Keratinocyte (primary cell): ENCODE results near the gene C5AR1. TPM values are rescaled to one million over a fixed set of nuclear protein-coding genes. Genes with fewer than 3 reads are reported as not detected.

ENCODE experiments used
- DNase-seq: peaks from one replicate; pipeline ENCODE4 v3.0.0-alpha.2; 2011; ENCODE audit warnings: low read depth, missing footprints, low spot score
- FAIRE-seq: peaks from 2 replicates; lab custom pipeline; 2011; peaks lifted over from hg19 to GRCh38; lab: Jason Lieb, UNC
- H2AFZ ChIP-seq: 2 replicates; pipeline ENCODE4 v1.6.0; 2012; ENCODE audit warnings: low read length, control low read depth, inconsistent platforms; ENCODE audit not compliant: control insufficient read depth
- H3K27ac ChIP-seq: 2 replicates; pipeline ENCODE4 v1.5.1; 2011; ENCODE audit warnings: low read length; ENCODE audit not compliant: control insufficient read depth, insufficient read depth
- H3K27me3 ChIP-seq: 3 replicates; pipeline ENCODE4 v1.6.0; 2011; ENCODE audit warnings: low read length; ENCODE audit not compliant: control insufficient read depth, insufficient read depth; ENCODE audit errors: extremely low read depth
- H3K36me3 ChIP-seq, 2 experiments: 2 replicates in 1 of 2; 3 replicates in 1 of 2; pipeline ENCODE4 v1.5.1; 2011; ENCODE audit warnings: low read length in 2 of 2, mild to moderate bottlenecking in 1 of 2; ENCODE audit not compliant: control insufficient read depth in 2 of 2, insufficient read depth in 2 of 2; ENCODE audit errors: extremely low read depth in 1 of 2
- H3K4me1 ChIP-seq: 3 replicates; pipeline ENCODE4 v1.5.1; 2011; ENCODE audit warnings: low read length; ENCODE audit not compliant: control insufficient read depth, insufficient read depth; ENCODE audit errors: extremely low read depth
- H3K4me2 ChIP-seq: 3 replicates; pipeline ENCODE4 v1.6.0; 2011; ENCODE audit warnings: low read depth, low read length; ENCODE audit not compliant: control insufficient read depth, insufficient read depth; ENCODE audit errors: extremely low read depth
- H3K4me3 ChIP-seq, 3 experiments: fragments of 200-600 bp in 1 of 3; sonication (generic) in 1 of 3; 2 replicates in 2 of 3; 3 replicates in 1 of 3; pipeline ENCODE4 v1.5.1; 2011 to 2016; ENCODE audit warnings: low read length in 3 of 3, mild to moderate bottlenecking in 3 of 3, control low read depth in 2 of 3, inconsistent platforms in 1 of 3, low read depth in 1 of 3, mixed read lengths in 1 of 3, mixed run types in 1 of 3, moderate library complexity in 1 of 3; ENCODE audit not compliant: control insufficient read depth in 2 of 3, insufficient read depth in 2 of 3; ENCODE audit errors: extremely low read depth in 1 of 3
- H3K79me2 ChIP-seq: 2 replicates; pipeline ENCODE4 v1.6.0; 2012; ENCODE audit warnings: low read length; ENCODE audit not compliant: control insufficient read depth, insufficient read depth
- H3K9ac ChIP-seq: 3 replicates; pipeline ENCODE4 v1.6.0; 2011; ENCODE audit warnings: low read length; ENCODE audit not compliant: control insufficient read depth, insufficient read depth; ENCODE audit errors: extremely low read depth
- H3K9me1 ChIP-seq: 3 replicates; pipeline ENCODE4 v1.6.0; 2011; ENCODE audit warnings: low read length; ENCODE audit not compliant: control insufficient read depth, insufficient read depth; ENCODE audit errors: extremely low read depth
- H3K9me3 ChIP-seq: 2 replicates; pipeline ENCODE4 v1.5.1; 2012; ENCODE audit warnings: low read depth, low read length; ENCODE audit not compliant: control insufficient read depth
- H4K20me1 ChIP-seq: 3 replicates; pipeline ENCODE4 v1.6.0; 2011; ENCODE audit warnings: low read length; ENCODE audit not compliant: control insufficient read depth, insufficient read depth; ENCODE audit errors: extremely low read depth
- CTCF ChIP-seq, 3 experiments: IDR thresholded peaks in 1 of 3; conservative IDR thresholded peaks in 1 of 3; optimal IDR thresholded peaks in 1 of 3; 2 replicates in 2 of 3; 3 replicates in 1 of 3; pipeline versions ENCODE3 to v1.5.1; 2011; ENCODE audit warnings: low read length in 3 of 3, mild to moderate bottlenecking in 3 of 3, moderate library complexity in 2 of 3, control low read depth in 1 of 3, inconsistent platforms in 1 of 3; ENCODE audit not compliant: insufficient read depth in 2 of 3; ENCODE audit errors: extremely low read depth in 1 of 3
- EZH2 ChIP-seq: IDR thresholded peaks from one replicate; pipeline ENCODE4 v1.6.1; 2012; ENCODE audit warnings: inconsistent platforms, mild to moderate bottlenecking, low read length, moderate library complexity
- dilution Hi-C: fragments of 300-500 bp; cut with MboI; formaldehyde crosslinking; loops from one replicate; pipeline ENCODE4 v1.7.0; 2020; ENCODE audit warnings: low sequenced_read_pairs; ENCODE audit not compliant: extremely low pct_ligation_motif_present
- polyA plus RNA-seq, 5 experiments: library from polyadenylated mRNA; depleted of rRNA in 3 of 5; stranded (reverse) in 3 of 5; stranded (forward) in 1 of 5; unstranded in 1 of 5; fragments of >200 nt; gene quantifications; 1 replicate in 1 of 5; 2 replicates in 3 of 5; 3 replicates in 1 of 5; pipeline versions ENCODE4 v1.2.1 to v1.2.3, GENCODE V29; 2011 to 2012; ENCODE audit warnings: missing spikeins in 2 of 5, low read depth in 1 of 5, low replicate concordance in 1 of 5

The C5AR1 gene
- polyA plus RNA-seq, 1 donor (not counting 4 experiments of a cell fraction or from before 2014, with no cell fraction given) = 0.42 TPM

DNA sequence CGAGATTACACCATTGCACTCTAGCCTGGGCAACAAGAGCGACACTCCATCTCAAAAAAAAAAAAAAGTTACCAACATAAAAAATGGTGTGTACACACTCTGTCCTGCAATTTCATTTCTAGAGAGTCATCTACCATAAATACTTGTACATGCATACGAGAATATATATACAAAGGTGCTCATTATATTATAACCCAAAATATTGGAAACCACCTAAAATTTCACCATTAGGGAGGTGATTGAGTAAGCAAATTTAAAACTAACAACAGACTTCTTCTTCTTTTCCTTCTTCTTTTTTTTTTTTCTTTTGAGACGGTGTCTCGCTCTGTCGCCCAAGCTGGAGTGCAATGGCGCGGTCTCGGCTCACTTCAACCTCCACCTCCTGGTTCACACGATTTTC is 7.4 kb upstream of the C5AR1 start:
- no peak overlapping the region for H2AFZ ChIP-seq
- no peak overlapping the region for H3K9ac ChIP-seq
- H3K27ac ChIP-seq = no peak overlapping the region
- FAIRE-seq (no peak), DNase-seq (no peak)
- H3K9me1 ChIP-seq = no peaks in the 10 kb centered on the region
- H3K4me1 ChIP-seq = peaks cover 3% of the 10 kb centered on the region
- no peak for TF ChIP-seq EZH2
- TF ChIP-seq CTCF (optimal IDR thresholded peaks at IDR 0.05 in 1 of 3, IDR thresholded peaks at IDR 0.05 in 1 of 3, conservative IDR thresholded peaks at IDR 0.05 in 1 of 3; ENCODE audit: extremely low read depth in 1 of 3, insufficient read depth in 2 of 3, low read length in 3 of 3) = no peak
- dilution Hi-C loops = no loop called here
- H4K20me1 ChIP-seq = no peaks in the 10 kb centered on the region
- H3K4me2 ChIP-seq = no peak overlapping the region
- no peaks in the 10 kb centered on the region for H3K79me2 ChIP-seq
- H3K36me3 ChIP-seq = no peaks in the 10 kb centered on the region
- no peaks in the 10 kb centered on the region for H3K9me3 ChIP-seq
- H3K27me3 ChIP-seq = no peaks in the 10 kb centered on the region
- H3K4me3 ChIP-seq = no peak overlapping the region

DNA sequence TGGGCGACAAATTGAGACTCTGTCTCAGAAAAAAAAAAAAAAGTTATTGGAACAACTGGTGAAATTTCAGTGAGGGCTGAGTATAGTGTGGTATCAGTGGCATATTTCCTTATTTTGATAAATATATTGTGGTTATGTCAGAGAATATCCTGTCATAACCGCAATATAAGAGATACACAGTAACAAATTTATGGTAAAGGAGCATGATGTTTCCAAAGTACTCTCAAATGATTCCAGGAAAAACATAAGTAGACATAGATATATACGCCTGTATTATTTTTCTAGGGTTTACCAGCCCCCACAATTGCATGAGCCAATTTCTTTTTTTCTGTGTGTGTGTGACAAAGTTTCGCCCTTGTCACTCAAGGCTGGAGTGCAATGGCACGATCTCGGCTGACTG is 5.7 kb upstream of the C5AR1 start:
- Histone ChIP-seq H3K4me2 (no peak overlapping the region), H3K9me3 (no peaks in the 10 kb centered on the region), H3K4me1 (peaks cover 3% of the 10 kb centered on the region), H2AFZ (no peak overlapping the region), H4K20me1 (no peaks in the 10 kb centered on the region), H3K9me1 (no peaks in the 10 kb centered on the region), H3K27ac (no peak overlapping the region), H3K4me3 (no peak overlapping the region), H3K9ac (no peak overlapping the region), H3K79me2 (no peaks in the 10 kb centered on the region), H3K36me3 (no peaks in the 10 kb centered on the region), H3K27me3 (no peaks in the 10 kb centered on the region)
- DNase-seq (no peak), FAIRE-seq (no peak)
- TF ChIP-seq CTCF (optimal IDR thresholded peaks at IDR 0.05 in 1 of 3, IDR thresholded peaks at IDR 0.05 in 1 of 3, conservative IDR thresholded peaks at IDR 0.05 in 1 of 3; ENCODE audit: extremely low read depth in 1 of 3, insufficient read depth in 2 of 3, low read length in 3 of 3) (no peak), EZH2 (no peak)
- dilution Hi-C loops = no loop called here
